Caco-2 (cell line): ENCODE results near the gene CBFA2T2. TPM values are rescaled to one million over a fixed set of nuclear protein-coding genes. Genes with fewer than 3 reads are reported as not detected.

Experiments used
- total RNA-seq: library from RNA; stranded (reverse); gene quantifications from 2 replicates; pipeline ENCODE4 v1.2.3, GENCODE V29; 2022

The CBFA2T2 gene
- total RNA-seq, 1 experiment from 2014 or later, result 30.6 TPM

Other genes with a start within 250 kb of the CBFA2T2 start
- not detected in 2 replicates for gene BPIFB1, start 206.9 kb upstream of the CBFA2T2 start, total RNA-seq
- 116 and 120 TPM in 2 replicates for gene CDK5RAP1, start 88.6 kb upstream of the CBFA2T2 start, total RNA-seq
- gene SNTA1, start 46.3 kb upstream of the CBFA2T2 start, total RNA-seq, result 13.6 and 15.4 TPM in 2 replicates
- 0.18 and 0.51 TPM in 2 replicates for gene C20orf144, start 172.2 kb downstream of the CBFA2T2 start, total RNA-seq
- gene ACTL10, start 176.8 kb downstream of the CBFA2T2 start, total RNA-seq, result 3.4 and 4.5 TPM in 2 replicates
- 98.4 and 105 TPM in 2 replicates for gene NECAB3, start 184.3 kb downstream of the CBFA2T2 start, total RNA-seq
- gene E2F1, start 196.3 kb downstream of the CBFA2T2 start, total RNA-seq, result 67.5 and 74.7 TPM in 2 replicates
- gene PXMP4, start 230.2 kb downstream of the CBFA2T2 start, total RNA-seq, result 37.3 and 39.5 TPM in 2 replicates
- 2.9 and 4.6 TPM in 2 replicates for gene ZNF341, start 241.9 kb downstream of the CBFA2T2 start, total RNA-seq